Mucosa of descending colon (tissue), 3 donors: ENCODE data around the gene RBPJ. TPM values are rescaled to one million over a fixed set of nuclear protein-coding genes. Genes with fewer than 3 reads are reported as not detected.
A peak's percentile ranks its signal among the peaks of the same experiment; 100 is the strongest.

Source experiments
- ATAC-seq: fragments of 200-7000 bp; cut with Tn5 transposase; one replicate; pipeline ENCODE4 v1.9.1; 2020; ENCODE audit warnings: mild to moderate bottlenecking, moderate library complexity
- DNase-seq, 3 donors: peaks; one replicate each; pipeline ENCODE4 v3.0.0-alpha.2; 2020
- H3K36me3 ChIP-seq: fragments of 200-600 bp; one replicate; pipeline ENCODE4 v1.8.0; 2021; ENCODE audit warnings: low read depth, mild to moderate bottlenecking
- H3K4me1 ChIP-seq: fragments of 200-600 bp; one replicate; pipeline ENCODE4 v1.8.0; 2021; ENCODE audit warnings: low read depth, mild to moderate bottlenecking
- H3K4me3 ChIP-seq: fragments of 200-600 bp; one replicate; pipeline ENCODE4 v1.8.0; 2021; ENCODE audit warnings: mild to moderate bottlenecking
- H3K9me3 ChIP-seq: fragments of 200-600 bp; one replicate; pipeline ENCODE4 v1.8.0; 2021; ENCODE audit warnings: mild to moderate bottlenecking
- CTCF ChIP-seq: fragments of 200-600 bp; IDR thresholded peaks from one replicate; pipeline ENCODE4 v1.8.0; 2022; ENCODE audit warnings: antibody characterized with exemption, mild to moderate bottlenecking
- intact Hi-C, 2 donors: fragments of 100-400 bp; cut with DNase I in 1 of 2; cut with micrococcal nuclease in 1 of 2; formaldehyde crosslinking; loops; one replicate each; pipeline versions ENCODE4 v1.11.0 to v1.11.1; 2022; cut with DNase I, micrococcal nuclease
- total RNA-seq, 3 donors: library from RNA; stranded (reverse); fragmentation: NEBNext Ultra II Directional in 2 of 3; extraction: Animal tissue kit (Norgen Biotek cat#: 25700) in 2 of 3; gene quantifications; one replicate each; pipeline versions ENCODE4 v1.2.1 to v1.2.4, GENCODE V29; 2021 to 2023
- donor health status: DM: no; HTN: no; CAD: no; lungs with moderate emphysema.
- donor health status: DM: no; HTN: no; CAD: no.
- donor health status: DM: no; HTN: yes; CAD: no.

The RBPJ gene
- total RNA-seq, 3 donors from 2014 or later, result 50.4 to 133 (median 52.0) TPM

GRCh38 chr4:26319467-26319948 is 1.3 kb upstream of the RBPJ start:
- H3K36me3 ChIP-seq, result no peaks in the 10 kb centered on the region
- peak overlapping the region; percentile 43 for H3K4me3 ChIP-seq
- DNase-seq (peak; percentile 99), ATAC-seq (peak; percentile 89)
- intact Hi-C loops, result loop anchor here in 1 of 2 donors (10.0 kb wide), 1 partner anchor 75 kb away; no protein-coding TSS in a partner anchor
- peaks cover 14% of the 10 kb centered on the region for H3K9me3 ChIP-seq
- no peak for TF ChIP-seq CTCF
- H3K4me1 ChIP-seq, result no peaks in the 10 kb centered on the region

GRCh38 chr4:26319949-26320537 is 771 bp upstream of the RBPJ start:
- Histone ChIP-seq H3K4me3 (peak overlapping the region; percentile 43), H3K9me3 (peaks cover 10% of the 10 kb centered on the region), H3K36me3 (no peaks in the 10 kb centered on the region), H3K4me1 (no peaks in the 10 kb centered on the region)
- DNase-seq (no peak), ATAC-seq (peak; percentile 12)
- no peak for TF ChIP-seq CTCF
- intact Hi-C loops, result loop anchor here (10.0 kb wide), 2 partner anchors 75 to 235 kb away; no protein-coding TSS in a partner anchor

- DNase-seq, result peak; percentile 39 to 66 (median 63)
- TF ChIP-seq CTCF, result no peak
- Histone ChIP-seq H3K4me3 (peak overlapping the region; percentile 43), H3K36me3 (no peaks in the 10 kb centered on the region), H3K4me1 (no peaks in the 10 kb centered on the region), H3K9me3 (no peaks in the 10 kb centered on the region)
- ATAC-seq, result no peak
- intact Hi-C loops, result loop anchor here in 1 of 2 donors (10.0 kb wide), 1 partner anchor 237 kb away; no protein-coding TSS in a partner anchor
These were observed 783 bp downstream of the RBPJ start for GRCh38 chr4:26321373-26322221.

DNA sequence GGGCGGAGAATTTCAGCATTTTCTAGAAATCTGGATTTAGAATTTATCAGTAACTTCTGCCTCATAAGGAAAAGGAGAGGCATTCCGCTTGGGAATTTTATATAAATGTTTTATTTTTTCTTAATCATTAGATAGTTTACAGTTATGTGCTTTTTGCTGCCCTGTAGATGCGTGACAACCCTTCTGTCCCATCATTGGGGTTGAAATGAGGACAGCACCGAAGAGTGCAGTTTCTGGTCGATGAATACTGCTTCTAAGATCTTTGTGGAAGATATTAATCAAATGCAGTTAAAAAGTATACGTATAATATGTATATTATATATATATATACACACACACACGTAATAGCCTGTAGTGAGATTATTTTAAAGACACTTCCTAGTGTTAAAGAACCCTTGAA is 1.5 kb downstream of the RBPJ start:
- Histone ChIP-seq H3K9me3 (no peaks in the 10 kb centered on the region), H3K4me3 (no peak overlapping the region), H3K36me3 (no peaks in the 10 kb centered on the region), H3K4me1 (no peaks in the 10 kb centered on the region)
- TF ChIP-seq CTCF, result no peak
- intact Hi-C loops, result loop anchor here in 1 of 2 donors (10.0 kb wide), 1 partner anchor 238 kb away; no protein-coding TSS in a partner anchor
- no peak for ATAC-seq
- no peak for DNase-seq

GRCh38 chr4:26323821-26324220 is 3.0 kb downstream of the RBPJ start:
- H3K4me3 ChIP-seq, result no peak overlapping the region
- DNase-seq (no peak), ATAC-seq (no peak)
- no peaks in the 10 kb centered on the region for H3K9me3 ChIP-seq
- intact Hi-C loops, result loop anchor here in 1 of 2 donors (10.0 kb wide), 1 partner anchor 239 kb away; no protein-coding TSS in a partner anchor
- H3K4me1 ChIP-seq, result no peaks in the 10 kb centered on the region
- H3K36me3 ChIP-seq, result no peaks in the 10 kb centered on the region
- TF ChIP-seq CTCF, result no peak
